Spleen (tissue), 7 donors: ENCODE data around the gene PMPCA.

Experiments used
- POLR2A ChIP-seq, 3 donors: fragments of 450-650 bp; IDR thresholded peaks; one replicate each; pipeline ENCODE4 v1.5.1; 2017; ENCODE audit warnings: antibody characterized with exemption in 3 of 3, mild to moderate bottlenecking in 1 of 3
- TF ChIP-seq, protein P1 (sequence below), 11 experiments: fragments of 200-600 bp in 7 of 11; fragments of 450-650 bp in 4 of 11; sonication (generic) in 4 of 11; IDR thresholded peaks in 8 of 11; conservative IDR thresholded peaks in 3 of 11; 1 replicate in 7 of 11; 2 replicates in 4 of 11; pipeline versions ENCODE4 v1.4.0 to v1.8.0; 2016 to 2021; ENCODE audit warnings: antibody characterized with exemption in 11 of 11, inconsistent platforms in 4 of 11, mild to moderate bottlenecking in 1 of 11
- donor health status: DM: no; HTN: no; CAD: no; lungs with moderate emphysema.
- donor health status: DM: no; HTN: no; CAD: no.
- donor health status: DM: no; HTN: no; CAD: no.

DNA sequence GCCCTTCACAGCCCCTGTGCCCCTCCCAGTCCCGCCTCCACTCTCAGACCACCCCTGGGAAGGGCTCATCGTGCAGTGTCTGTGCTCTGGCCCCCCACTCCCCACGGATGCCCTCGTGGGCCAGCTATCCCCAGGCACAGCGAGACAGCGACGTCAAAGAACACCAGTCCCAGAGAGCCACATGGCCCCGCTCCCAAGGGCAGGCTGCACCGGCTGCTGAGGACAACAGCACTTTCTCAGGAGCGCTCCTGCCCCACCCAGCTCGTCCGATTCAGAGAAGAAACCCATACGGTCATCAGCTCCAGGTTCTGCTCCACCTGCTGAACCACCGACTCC is 5.7 kb upstream of the PMPCA start:
- TF ChIP-seq, protein P1, sequence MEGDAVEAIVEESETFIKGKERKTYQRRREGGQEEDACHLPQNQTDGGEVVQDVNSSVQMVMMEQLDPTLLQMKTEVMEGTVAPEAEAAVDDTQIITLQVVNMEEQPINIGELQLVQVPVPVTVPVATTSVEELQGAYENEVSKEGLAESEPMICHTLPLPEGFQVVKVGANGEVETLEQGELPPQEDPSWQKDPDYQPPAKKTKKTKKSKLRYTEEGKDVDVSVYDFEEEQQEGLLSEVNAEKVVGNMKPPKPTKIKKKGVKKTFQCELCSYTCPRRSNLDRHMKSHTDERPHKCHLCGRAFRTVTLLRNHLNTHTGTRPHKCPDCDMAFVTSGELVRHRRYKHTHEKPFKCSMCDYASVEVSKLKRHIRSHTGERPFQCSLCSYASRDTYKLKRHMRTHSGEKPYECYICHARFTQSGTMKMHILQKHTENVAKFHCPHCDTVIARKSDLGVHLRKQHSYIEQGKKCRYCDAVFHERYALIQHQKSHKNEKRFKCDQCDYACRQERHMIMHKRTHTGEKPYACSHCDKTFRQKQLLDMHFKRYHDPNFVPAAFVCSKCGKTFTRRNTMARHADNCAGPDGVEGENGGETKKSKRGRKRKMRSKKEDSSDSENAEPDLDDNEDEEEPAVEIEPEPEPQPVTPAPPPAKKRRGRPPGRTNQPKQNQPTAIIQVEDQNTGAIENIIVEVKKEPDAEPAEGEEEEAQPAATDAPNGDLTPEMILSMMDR (IDR thresholded peaks at IDR 0.05 in 8 of 11, conservative IDR thresholded peaks at IDR 0.05 in 3 of 11) = no peak
- TF ChIP-seq POLR2A (IDR thresholded peaks at IDR 0.05) = no peak
